Gastroesophageal sphincter (tissue), 3 donors: ENCODE data around the gene KLHL40.

Experiments used
- CTCF ChIP-seq, 4 experiments: fragments of 200-600 bp in 2 of 4; fragments of 450-650 bp in 2 of 4; sonication (generic) in 1 of 4; IDR thresholded peaks; one replicate each; pipeline ENCODE4 v1.5.1; 2017 to 2019; ENCODE audit warnings: antibody characterized with exemption in 4 of 4, mild to moderate bottlenecking in 2 of 4, moderate library complexity in 2 of 4
- EP300 ChIP-seq: sonication (generic); formaldehyde crosslinking; IDR thresholded peaks from one replicate; pipeline ENCODE4 v1.6.1; 2017; ENCODE audit warnings: antibody characterized with exemption, mild to moderate bottlenecking
- POLR2AphosphoS5 ChIP-seq: sonication (generic); formaldehyde crosslinking; IDR thresholded peaks from one replicate; pipeline ENCODE4 v1.6.1; 2017; ENCODE audit warnings: antibody characterized with exemption

- TF ChIP-seq CTCF (IDR thresholded peaks at IDR 0.05) (no peak), EP300 (no peak), POLR2AphosphoS5 (peak; percentile 56)
Observed at GRCh38 chr3:42651248-42652091, 33.9 kb upstream of the KLHL40 start.
